Suprapubic skin (tissue), 4 donors: Measurements from ENCODE around the gene SLC17A2. TPM values are rescaled to one million over a fixed set of nuclear protein-coding genes. Genes with fewer than 3 reads are reported as not detected.

Source experiments
- DNase-seq, 2 donors: peaks; one replicate each; pipeline ENCODE4 v3.0.0-alpha.2; 2019; ENCODE audit warnings: low spot score in 2 of 2
- H3K27ac ChIP-seq: fragments of 200-600 bp; sonication (generic); one replicate; pipeline ENCODE4 v1.5.1; 2019
- H3K27me3 ChIP-seq: fragments of 200-600 bp; sonication (generic); one replicate; pipeline ENCODE4 v1.5.1; 2019
- H3K36me3 ChIP-seq: fragments of 200-600 bp; sonication (generic); one replicate; pipeline ENCODE4 v1.5.1; 2019
- H3K4me1 ChIP-seq: fragments of 200-600 bp; sonication (generic); one replicate; pipeline ENCODE4 v1.5.1; 2019
- H3K4me3 ChIP-seq: fragments of 200-600 bp; sonication (generic); one replicate; pipeline ENCODE4 v1.5.1; 2019; ENCODE audit warnings: mild to moderate bottlenecking
- H3K9me3 ChIP-seq: fragments of 200-600 bp; sonication (generic); one replicate; pipeline ENCODE4 v1.5.1; 2019
- EP300 ChIP-seq: sonication (generic); formaldehyde crosslinking; IDR thresholded peaks from one replicate; pipeline ENCODE4 v1.6.1; 2017; ENCODE audit warnings: antibody characterized with exemption
- POLR2A ChIP-seq, 2 donors: fragments of 450-650 bp; IDR thresholded peaks; one replicate each; pipeline ENCODE4 v1.6.1; 2017; ENCODE audit warnings: antibody characterized with exemption in 2 of 2, mild to moderate bottlenecking in 2 of 2, moderate library complexity in 2 of 2
- POLR2AphosphoS5 ChIP-seq, 3 donors: sonication (generic); formaldehyde crosslinking; IDR thresholded peaks; one replicate each; pipeline ENCODE4 v1.6.1; 2017; ENCODE audit warnings: antibody characterized with exemption in 3 of 3
- WGBS: methylation state at CpG from one replicate; pipeline ENCODE4 v1.1.5; 2018; 5-methylcytosine and 5-hydroxymethylcytosine counted together
- total RNA-seq, 4 donors: library from RNA; depleted of rRNA; stranded (reverse); fragments of >200 nt; gene quantifications; one replicate each; pipeline ENCODE4 v1.1.0, GENCODE V29; 2016
- TF ChIP-seq, protein P1 (sequence below), 2 donors: fragments of 200-600 bp in 1 of 2; fragments of 450-650 bp in 1 of 2; sonication (generic) in 1 of 2; IDR thresholded peaks; one replicate each; pipeline ENCODE4 v1.5.1; 2016 to 2019; ENCODE audit warnings: antibody characterized with exemption in 2 of 2, mild to moderate bottlenecking in 1 of 2, moderate library complexity in 1 of 2

Gene SLC17A2
- total RNA-seq, 4 donors from 2014 or later, result not detected

DNA sequence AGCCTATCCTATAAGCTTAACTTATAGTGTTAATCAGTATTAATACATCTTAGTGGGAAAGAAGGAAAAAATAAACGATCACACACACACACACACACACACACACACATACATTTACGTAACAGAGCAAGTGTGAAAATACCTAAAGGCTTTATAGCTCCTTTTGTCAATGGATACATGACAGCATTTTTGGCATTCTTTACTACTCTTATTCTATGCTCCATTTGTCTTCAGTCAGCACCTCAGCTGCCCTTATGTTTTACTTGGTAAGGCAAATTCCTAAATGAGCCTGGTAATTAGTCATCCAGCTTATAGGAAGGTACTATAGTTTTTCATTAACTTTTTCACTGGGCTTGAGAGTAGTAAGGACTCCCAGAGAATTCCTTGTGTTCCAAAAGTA lies 31.4 kb downstream of the SLC17A2 start:
- TF ChIP-seq, protein P1, sequence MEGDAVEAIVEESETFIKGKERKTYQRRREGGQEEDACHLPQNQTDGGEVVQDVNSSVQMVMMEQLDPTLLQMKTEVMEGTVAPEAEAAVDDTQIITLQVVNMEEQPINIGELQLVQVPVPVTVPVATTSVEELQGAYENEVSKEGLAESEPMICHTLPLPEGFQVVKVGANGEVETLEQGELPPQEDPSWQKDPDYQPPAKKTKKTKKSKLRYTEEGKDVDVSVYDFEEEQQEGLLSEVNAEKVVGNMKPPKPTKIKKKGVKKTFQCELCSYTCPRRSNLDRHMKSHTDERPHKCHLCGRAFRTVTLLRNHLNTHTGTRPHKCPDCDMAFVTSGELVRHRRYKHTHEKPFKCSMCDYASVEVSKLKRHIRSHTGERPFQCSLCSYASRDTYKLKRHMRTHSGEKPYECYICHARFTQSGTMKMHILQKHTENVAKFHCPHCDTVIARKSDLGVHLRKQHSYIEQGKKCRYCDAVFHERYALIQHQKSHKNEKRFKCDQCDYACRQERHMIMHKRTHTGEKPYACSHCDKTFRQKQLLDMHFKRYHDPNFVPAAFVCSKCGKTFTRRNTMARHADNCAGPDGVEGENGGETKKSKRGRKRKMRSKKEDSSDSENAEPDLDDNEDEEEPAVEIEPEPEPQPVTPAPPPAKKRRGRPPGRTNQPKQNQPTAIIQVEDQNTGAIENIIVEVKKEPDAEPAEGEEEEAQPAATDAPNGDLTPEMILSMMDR (IDR thresholded peaks at IDR 0.05), result no peak
- TF ChIP-seq POLR2AphosphoS5 (IDR thresholded peaks at IDR 0.05), result no peak
- TF ChIP-seq EP300, result no peak
- Histone ChIP-seq H3K36me3 (no peaks in the 10 kb centered on the region), H3K27me3 (no peaks in the 10 kb centered on the region), H3K4me1 (no peaks in the 10 kb centered on the region), H3K9me3 (no peaks in the 10 kb centered on the region), H3K4me3 (no peak overlapping the region), H3K27ac (no peak overlapping the region)
- 70% methylated on average over 2 of the region's 2 CpGs for WGBS
- no peak for DNase-seq

DNA sequence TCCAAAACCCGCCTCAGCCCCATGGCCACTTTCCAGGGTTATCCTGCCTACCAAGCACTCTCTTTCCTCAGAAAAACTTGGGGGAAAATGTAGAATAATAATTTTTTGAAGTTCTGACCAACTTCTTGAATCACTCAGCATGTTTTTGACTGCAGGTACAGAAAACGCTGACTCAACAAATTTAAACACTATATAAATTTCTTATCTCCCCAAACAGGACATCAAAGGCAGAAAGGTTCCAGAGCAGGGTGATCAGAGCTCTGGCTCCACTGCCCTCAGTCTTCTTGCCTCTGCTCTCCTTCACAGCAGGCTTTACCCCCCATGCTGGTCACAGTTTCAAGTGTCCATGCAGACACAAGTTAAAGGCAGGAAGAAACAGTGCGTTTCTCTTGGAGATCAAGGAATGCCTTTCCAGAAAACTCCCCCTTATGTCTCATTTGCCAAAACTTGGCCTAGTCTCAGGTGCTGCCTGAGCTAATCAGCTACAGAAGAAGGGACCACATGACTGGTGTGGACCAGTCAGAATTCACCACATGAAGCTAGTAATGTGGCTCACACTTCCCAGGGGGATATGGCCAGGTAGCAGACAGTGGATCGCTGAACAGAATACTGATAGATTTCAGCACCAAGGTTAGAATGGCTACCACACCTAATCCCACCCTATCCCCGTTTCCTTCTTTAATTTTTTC lies 32.1 kb downstream of the SLC17A2 start:
- DNase-seq, result no peak
- H3K4me1 ChIP-seq, result no peaks in the 10 kb centered on the region
- 87% methylated on average over 5 of the region's 5 CpGs for WGBS

DNA sequence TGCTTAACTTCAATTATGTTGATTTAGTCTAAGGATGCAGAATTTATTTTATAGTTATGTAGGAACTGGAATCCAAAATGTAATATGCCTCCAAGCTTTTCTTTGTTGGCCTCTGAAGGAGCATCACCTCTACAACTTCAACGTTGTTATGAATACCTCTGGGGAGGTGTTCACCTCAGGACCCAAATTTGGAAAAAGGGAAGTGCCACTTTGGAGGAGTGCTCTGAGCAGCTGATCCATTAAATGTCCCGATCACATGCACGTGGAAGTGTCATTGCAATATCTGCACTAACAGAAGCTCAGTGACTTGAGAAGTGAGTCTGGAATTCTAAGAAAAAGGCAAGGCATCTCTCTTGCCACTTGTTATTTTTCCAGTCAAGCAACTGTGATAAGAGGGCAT lies 34.2 kb downstream of the SLC17A2 start:
- no peak for DNase-seq
- WGBS, result 87% methylated on average over 3 of the region's 3 CpGs
- no peaks in the 10 kb centered on the region for H3K9me3 ChIP-seq
- no peak overlapping the region for H3K27ac ChIP-seq
- TF ChIP-seq EP300 (no peak), POLR2AphosphoS5 (IDR thresholded peaks at IDR 0.05) (no peak), POLR2A (IDR thresholded peaks at IDR 0.05) (no peak)
- TF ChIP-seq, protein P1 (IDR thresholded peaks at IDR 0.05), result no peak
- no peaks in the 10 kb centered on the region for H3K27me3 ChIP-seq
- H3K4me3 ChIP-seq, result no peak overlapping the region
- no peaks in the 10 kb centered on the region for H3K4me1 ChIP-seq
- H3K36me3 ChIP-seq, result no peaks in the 10 kb centered on the region

More for the DNA sequence above, 32.1 kb downstream of the SLC17A2 start:
- H3K4me3 ChIP-seq, result no peak overlapping the region
- H3K27ac ChIP-seq, result no peak overlapping the region
- TF ChIP-seq, protein P1 (IDR thresholded peaks at IDR 0.05), result no peak
- TF ChIP-seq EP300 (no peak), POLR2AphosphoS5 (IDR thresholded peaks at IDR 0.05) (no peak), POLR2A (IDR thresholded peaks at IDR 0.05) (no peak)
- H3K36me3 ChIP-seq, result no peaks in the 10 kb centered on the region
- H3K9me3 ChIP-seq, result no peaks in the 10 kb centered on the region
- no peaks in the 10 kb centered on the region for H3K27me3 ChIP-seq

DNA sequence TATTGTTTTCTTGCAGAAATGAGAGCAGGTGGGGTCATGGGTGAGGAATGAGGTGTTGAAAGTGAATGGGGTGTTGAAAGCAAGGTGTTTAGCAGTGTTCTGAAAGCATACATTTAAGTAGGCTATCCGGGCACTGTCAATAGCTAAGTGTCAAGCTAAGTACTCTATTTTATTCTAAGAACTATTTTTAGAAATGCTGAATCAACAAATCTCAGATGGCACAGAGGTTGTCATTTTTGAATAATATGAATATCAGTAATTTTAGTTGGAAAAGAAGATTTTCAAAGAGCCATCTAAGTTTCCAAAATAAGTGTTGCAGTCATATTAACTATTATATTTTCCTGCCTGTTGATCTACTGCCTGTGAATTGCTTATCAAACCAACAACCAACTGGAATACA lies 34.7 kb downstream of the SLC17A2 start:
- no peak for DNase-seq
- TF ChIP-seq POLR2A (IDR thresholded peaks at IDR 0.05) (no peak), EP300 (no peak), POLR2AphosphoS5 (IDR thresholded peaks at IDR 0.05) (no peak)
- TF ChIP-seq, protein P1 (IDR thresholded peaks at IDR 0.05), result no peak
- Histone ChIP-seq H3K27me3 (no peaks in the 10 kb centered on the region), H3K4me3 (no peak overlapping the region), H3K9me3 (no peaks in the 10 kb centered on the region), H3K4me1 (no peaks in the 10 kb centered on the region), H3K36me3 (no peaks in the 10 kb centered on the region), H3K27ac (no peak overlapping the region)
- 86% methylated on average over 1 of the region's 1 CpG for WGBS

DNA sequence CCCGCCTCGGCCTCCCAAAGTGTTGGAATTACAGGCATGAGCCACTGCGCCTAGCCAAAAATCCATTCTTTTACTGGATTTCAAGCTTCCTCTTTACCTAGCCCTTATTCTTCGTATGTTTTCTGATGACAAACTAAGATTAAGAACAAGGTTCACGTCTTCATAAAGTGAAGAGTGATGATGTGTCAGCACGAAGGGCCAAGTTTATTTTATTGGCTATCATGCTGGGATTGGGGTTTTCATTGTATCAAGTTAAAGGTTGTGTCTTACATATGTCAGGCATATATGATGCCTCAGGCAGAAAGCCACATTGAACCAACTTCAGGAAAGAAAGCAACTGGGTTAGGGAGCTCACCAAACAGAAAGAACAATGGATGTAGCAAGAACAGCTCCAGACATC lies 36.7 kb downstream of the SLC17A2 start:
- Histone ChIP-seq H3K27me3 (no peaks in the 10 kb centered on the region), H3K36me3 (no peaks in the 10 kb centered on the region), H3K27ac (no peak overlapping the region), H3K9me3 (no peaks in the 10 kb centered on the region), H3K4me3 (no peak overlapping the region), H3K4me1 (no peaks in the 10 kb centered on the region)
- WGBS, result 88% methylated on average over 6 of the region's 6 CpGs
- no peak for DNase-seq
- TF ChIP-seq EP300, result no peak
- no peak for TF ChIP-seq POLR2A (IDR thresholded peaks at IDR 0.05)
- TF ChIP-seq, protein P1 (IDR thresholded peaks at IDR 0.05), result no peak
- TF ChIP-seq POLR2AphosphoS5 (IDR thresholded peaks at IDR 0.05), result no peak
